TTC549 (cell line): ENCODE results near the gene COL13A1.

Source experiments
- FAIRE-seq: peaks from 2 replicates; lab custom pipeline; 2012; peaks lifted over from hg19 to GRCh38; lab: Jason Lieb, UNC

The COL13A1 gene

DNA sequence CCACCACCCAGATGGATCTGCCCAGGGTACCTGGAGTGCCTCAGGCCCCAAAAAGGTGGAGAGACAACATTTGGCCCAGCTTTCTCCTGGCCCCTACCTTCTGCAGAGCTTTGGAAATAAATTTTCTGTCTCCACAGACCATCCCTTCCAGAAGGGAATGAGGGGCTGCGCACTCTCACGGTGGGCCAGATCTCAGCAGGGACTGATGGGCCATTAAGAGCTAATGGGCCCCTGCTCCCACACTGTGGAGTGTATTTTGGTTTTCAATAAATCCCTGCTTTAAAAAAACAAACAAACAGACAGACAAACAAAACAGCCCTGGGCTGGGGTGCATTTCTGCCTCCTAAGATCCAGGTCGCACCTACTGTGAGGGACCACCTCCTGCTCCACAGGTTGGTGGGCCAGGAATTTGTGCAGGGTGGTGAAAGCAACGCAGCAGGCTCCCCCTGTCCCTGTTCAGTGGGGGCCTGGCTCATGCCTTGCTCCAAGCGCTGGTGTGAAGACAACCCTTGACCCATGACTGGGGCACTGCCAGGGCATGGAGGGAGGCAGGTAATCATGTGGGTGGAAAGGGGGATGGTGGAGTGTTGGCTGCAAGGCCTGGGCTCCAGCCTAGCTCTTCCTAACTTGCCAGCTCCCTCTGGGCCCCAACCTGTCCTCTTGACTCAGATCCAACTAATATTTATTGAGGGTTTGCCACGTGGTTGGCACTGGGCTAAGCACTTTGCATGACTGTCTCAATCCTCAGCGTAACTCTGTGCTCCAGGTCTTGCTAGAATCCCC, 88.5 kb downstream of the COL13A1 start:
- no peak for FAIRE-seq

DNA sequence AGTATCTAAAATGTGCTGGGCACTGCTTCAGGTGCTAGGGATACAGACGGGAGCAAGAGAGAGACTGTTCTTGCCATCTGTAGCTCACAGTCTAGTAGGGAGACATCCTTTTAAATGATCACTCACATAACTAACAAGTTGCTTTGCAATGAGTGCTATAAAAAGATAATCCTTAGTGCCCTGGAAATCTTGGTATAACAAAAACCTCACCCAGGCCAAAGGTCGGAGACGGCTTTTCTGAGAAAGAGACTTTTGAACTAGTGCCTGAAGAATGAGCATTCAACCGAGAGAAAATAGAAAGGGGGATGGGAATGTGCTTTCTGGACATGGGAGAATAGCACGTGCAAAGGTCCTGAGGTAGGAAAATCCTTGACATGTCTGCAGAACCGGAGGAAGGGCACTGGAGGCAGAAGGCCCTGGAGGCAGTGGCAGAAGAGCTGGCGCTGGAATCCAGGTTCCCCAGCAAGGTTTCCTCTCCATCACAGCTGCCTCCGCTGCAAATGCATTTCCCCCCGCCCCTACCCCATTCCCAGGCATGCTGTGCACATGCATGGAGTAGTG, 89.4 kb downstream of the COL13A1 start:
- no peak for FAIRE-seq

DNA sequence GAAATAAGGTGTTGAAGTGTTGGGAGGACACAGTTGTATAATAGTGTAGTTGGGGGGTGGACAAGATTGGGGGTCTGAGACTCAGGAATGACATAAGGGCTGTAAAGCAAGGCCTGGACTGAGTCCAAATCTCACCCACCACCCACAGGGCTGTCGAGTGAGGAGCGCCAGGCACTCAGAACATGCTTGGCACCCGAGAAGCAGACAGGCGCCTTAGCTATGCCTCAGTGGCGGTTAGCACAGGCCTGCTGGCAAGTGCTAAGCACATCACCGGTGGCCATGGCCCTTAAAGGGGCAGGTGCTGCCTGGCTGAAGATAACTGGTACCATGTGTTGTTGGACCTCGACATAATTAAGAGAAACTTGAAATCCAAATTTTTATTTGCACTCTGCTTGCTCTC, 90.7 kb downstream of the COL13A1 start:
- no peak for FAIRE-seq

DNA sequence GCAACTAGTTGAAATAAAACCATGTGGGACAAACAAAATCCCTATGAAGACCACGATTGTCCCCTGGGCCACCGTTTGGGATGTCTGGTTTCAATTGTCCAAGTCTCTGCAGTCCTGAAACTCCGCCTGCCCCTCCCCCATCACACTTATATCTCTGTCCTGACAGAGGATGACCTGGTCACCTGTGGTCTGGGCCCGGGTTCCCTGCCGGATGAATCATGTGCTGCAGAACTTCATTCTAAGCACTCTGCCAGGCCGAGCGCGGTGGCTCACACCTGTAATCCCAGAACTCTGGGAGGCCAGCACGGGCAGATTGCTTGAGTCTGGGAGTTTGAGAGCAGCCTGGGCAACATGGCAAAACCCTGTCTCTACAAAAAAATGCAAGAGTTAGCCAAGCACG, 91.1 kb downstream of the COL13A1 start:
- FAIRE-seq: no peak

DNA sequence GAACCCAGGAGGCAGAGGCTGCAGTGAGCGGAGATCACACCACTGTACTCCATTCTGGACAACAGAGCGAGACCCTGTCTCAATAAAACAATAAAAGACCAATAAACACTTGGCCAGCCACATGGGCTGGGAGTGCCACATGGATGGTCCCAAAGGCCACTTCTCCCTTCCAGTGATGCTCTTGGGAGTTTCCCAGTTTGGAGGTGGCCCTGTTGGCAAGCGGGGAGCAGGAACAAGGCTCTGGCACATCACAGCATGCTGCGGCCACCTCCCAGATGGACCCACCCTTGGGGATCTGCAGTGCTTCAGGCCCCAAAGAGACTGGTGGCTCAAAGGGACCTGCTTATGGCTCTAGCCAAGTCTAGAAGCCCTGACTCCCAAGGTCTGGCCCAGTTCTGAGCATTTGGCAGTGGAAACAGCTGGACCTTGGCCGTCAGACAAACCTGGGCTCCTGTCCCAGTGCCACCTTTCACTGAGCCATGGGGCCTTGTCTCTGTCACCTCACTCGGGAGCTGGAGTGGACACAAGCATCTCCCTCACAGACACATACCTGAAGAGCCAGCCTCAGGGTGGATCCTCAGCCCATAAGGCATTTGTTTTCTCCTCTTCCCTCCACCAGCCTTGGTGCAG, 91.7 kb downstream of the COL13A1 start:
- no peak for FAIRE-seq

DNA sequence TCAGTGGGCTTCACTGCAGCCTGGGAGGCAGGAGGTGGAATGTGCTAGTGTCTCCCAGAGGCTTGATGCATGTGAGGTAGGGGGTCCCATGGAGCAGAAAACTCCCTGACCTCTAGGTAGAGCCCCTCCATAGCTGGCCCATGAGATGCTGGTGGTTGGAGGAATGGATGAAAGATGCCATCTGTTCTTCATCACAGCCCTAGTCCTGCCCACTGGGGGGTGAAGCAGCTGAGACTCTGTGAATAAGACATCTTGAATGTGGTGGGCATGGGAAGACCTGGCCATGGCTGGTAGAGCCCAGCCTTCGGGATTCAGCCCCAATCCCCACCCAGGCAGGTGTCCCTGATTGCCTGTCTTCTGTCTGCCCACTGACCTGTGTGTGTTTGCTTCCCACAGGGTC, 92.5 kb downstream of the COL13A1 start:
- no peak for FAIRE-seq

DNA sequence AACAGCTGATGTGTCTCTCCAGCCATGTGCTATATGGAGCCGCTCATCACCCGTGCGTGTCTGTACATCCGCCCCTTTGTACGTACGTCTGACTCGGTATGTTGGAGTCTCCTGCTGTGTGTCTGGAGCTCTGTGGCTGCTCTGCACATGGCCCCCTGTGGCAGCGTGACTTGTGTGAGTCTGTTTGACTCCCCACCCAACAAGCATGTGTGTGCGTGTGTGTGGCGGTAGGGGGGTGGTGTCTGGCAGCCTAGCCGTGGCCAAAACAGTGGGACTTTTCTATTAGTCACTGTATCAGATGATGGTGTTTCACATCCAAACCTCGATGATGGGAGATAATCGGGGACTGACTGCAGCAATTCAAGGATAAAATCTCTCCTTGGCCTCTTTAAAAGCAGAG, 94.1 kb downstream of the COL13A1 start:
- no peak for FAIRE-seq

DNA sequence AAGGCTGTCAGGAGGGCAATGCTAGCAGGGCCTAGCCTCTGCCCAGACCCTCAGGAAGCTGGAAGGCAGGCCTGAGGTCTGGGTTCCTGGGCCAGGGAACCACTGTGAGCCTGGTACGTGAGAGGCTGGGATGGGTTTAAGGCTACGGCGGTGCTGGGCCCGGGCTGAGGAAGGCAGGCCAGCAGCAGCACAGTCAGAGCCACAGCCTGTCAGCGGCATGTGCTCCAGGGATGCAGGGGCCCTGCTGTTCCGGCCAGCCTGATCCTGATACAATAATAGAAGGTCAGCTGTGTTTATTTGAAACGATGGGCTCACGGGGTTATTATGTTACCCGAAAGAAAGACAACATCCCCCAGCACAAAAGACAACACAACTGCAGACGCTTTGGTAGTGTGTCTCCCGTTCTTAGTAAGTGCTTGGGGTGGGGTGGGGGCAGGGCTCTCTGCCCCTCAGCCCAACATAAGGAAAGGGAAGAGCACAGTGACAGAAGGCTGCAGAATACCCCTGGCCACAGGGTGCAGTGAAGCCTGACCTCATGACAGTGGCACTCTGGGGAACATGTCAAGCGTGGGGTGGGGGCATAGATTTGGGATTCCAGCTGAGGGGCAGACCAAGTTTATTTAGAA, 95.0 kb downstream of the COL13A1 start:
- no peak for FAIRE-seq

DNA sequence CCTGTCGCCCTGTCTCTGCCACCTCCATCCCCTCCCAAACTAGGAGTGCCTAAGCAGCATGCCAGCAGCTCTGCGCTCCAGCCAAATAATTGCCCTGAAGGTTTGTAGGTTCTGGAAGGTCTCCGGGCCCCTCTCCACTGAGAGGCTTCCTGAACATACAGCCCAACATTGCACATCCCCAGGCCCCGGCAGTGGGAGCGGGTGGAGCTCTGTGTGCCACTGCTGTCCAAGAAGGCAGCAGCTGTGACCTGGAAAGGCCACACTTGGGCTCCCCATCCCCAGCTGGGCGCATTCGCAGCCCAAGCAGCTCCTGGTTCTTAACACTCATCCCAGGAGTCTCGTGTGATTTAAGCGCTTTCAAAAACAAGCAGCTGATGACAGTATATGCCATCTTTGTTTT, 95.7 kb downstream of the COL13A1 start:
- no peak for FAIRE-seq

DNA sequence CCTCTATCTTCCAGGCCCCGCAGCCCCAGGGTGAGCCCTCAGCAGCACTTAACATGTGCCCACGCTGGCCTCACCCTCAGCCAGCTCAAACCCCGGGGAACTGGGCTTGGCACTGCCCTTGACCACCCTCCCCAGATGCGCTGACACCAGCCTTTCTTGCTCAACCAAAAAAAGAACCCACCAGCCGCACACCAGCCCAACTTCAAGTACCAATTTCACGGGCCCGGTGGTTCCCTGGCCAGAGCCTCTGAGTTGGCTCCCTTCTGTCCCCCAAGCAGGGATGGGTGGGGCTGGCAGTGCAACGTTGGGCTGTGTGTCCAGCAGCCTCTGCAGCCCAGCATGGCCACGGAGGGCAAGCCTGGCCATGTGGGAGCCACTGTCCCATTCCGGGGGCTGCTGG, 96.3 kb downstream of the COL13A1 start:
- no peak for FAIRE-seq

DNA sequence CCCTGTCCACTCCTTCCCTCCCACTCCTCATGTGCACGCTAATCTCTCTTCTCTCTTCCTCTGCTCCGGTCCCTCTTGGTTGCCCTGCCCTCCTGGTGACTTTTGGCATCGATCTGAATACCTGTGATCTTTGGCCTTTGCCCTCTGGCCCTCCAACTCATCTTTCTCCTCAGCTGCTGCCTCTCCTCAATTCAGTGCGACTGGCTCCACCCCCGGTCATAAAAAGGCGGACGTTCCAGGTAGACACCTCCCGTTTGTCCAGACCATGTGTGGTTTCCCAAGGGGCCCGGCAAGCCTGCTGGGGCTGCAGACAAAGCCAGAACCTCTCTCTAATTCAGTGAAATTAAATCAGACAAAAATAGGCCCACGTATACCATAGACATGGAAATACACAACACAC, 96.8 kb downstream of the COL13A1 start:
- FAIRE-seq: no peak

DNA sequence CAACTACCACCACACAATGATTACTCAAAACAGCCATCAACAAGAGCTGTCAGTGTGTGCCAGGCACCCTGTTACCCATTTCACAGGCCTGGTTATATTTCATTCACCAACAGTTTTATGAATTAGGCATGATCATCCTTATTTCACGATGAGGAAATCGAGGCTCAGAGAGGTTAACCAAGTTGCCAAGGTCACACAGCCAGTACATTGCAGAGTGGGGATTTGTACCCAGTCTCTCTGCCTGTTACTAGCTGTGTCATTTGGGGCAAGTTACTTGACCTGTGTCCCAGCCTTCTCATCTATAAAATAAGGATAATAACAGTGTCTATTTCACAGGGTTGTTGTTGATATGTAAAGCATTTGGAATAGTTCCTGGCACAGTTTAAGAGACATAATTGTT, 97.2 kb downstream of the COL13A1 start:
- FAIRE-seq: no peak

DNA sequence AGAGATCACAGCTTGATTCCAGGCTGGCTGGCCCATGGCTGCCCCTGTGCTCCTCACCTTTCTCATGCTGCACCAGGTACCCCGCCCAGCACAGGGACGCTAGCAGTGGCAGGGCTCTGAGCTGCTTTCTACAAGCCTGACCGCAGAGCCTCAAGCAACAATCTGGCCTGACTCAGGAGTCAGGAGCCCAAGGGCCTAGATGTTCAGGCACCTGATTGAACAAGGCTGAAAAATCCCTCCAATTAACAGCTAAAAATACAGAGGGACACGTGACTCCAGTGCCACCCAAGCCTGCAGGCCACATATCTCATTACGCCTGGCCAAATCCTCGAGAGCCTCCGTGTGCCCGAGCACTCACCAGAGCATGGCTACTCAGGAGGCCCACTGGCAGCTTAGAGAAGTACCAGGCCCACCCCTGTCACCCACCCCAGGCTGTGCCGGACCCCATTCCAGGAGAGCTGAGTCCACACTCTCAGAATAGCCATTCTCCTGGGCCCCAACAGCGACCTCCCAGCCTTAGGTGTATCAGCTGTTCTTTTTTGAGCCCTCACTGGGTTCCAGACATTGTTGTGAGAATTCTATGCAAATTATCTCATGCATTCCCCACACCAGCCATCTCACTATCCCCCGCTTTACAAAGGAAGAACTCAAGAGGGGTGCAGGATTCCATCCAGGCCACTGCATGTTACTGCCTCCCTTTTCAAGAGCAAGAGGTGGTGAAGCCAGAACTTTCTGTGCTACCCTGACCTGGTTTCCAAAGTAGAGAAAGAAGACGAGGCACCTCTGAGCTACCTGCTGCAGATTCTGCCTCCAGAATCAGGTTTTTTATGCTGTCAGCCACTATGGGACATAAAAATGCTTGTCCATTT, 98.3 kb downstream of the COL13A1 start:
- FAIRE-seq: no peak

DNA sequence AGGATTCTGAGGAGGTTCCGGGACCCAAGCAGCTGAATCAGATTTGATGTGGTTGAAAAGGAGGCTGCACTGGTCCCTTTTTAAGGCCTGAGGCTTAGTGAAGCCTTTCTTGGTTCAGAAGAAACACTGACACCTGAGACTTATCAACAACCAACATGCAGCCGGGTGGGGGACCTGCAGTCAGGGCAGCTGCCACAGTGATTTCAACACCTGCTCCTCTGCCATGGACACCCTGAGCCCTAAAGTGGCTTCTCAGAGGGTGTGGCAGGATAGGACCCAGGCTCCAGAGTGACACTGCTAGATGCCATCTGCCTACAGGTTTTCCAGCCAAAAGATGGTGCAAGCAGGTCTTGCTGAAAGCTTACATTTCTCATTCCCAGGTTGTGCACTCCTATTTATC, 99.3 kb downstream of the COL13A1 start:
- no peak for FAIRE-seq

DNA sequence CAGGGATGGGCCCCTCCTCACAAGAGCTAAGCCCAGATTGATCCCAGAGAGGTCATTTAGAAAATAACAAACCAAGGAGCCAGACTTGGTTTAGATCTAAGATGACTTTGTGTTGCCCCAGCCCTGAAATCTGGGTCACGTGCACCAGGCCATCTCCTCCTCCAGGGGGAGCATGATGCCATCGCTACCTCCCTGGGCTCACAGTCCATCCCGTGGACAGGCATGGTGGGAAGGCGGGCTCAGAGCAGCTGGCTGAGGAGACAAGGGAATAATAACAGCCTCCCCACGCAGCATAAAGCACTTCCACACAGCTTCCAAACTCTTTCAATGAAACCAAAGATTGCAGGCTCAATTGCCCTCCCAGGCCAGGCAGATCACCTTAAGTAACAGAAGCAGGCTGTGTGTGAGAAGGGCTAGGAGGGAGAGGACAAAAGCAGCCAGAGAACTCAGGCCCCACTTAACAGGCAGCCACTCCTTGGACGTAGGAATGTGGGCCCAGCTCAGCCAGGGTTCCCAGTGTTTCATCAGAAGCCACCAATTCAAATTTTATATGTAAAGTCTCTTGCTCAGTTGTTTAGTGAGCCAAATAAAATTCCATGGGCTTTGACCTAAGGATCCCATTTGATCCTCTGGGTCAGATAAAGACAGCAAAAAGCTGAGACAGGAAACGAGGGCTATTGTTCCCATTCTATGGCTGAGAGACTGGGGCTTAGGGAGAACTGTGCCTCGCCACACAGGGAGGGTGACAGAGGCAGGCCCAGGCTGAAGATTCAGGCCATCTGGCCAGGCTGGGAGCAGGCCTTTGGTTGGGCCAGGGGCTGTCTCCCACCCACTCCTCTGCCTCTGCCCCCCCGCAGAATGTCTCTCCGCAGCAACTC, 100.2 kb downstream of the COL13A1 start:
- FAIRE-seq: no peak

DNA sequence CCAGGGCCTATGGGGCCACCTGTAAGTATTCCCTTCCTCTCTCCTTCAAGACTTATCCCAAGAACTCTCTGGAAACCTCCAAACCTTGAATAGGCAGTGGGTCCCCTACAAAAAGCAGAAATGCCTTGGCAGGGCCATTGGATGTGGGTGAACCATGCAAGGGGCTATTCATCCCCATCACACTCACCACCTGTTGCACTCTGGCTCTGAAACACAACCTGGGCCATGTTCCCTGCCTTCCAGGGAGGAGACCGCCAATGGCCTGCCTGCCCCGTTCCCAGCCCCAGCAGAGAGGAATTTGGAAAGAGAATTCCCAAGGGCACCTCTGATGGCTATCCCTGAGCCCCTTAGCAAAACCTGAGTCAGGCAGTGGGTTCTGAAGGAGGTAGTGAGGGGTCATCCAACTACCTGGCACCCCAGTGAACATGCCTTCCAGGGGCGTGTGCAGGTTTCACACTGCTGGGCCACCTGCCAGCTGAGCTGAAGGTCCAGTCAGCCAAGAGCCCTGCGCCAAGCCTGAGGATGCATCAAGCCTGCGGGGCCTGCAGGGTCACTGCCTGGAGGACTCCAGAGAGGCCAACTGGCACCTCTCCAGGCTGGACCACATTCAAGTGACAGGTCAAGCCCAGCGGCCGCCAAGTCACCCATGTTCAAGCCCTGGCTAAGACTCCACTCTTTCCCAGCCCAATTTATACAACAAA, 101.3 kb downstream of the COL13A1 start:
- FAIRE-seq: no peak

DNA sequence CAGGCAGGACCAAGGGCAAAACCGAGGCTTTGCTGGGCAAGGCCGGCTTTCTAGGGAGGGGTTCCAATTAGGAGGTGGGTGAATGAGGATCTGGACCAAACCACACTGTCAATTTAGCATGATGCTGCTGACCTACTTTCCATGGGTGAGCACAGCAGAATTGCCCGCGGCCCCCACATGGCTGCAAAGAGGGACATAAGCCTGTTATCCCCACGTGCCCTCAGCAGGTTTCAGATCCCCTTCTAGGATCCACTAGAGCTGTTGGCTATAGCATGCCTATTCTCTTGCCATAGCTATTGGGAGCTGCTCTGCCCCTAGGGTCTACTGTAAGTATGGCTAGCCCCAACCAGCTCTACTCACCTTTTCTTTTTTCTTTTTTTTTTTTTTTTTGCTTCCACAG, 102.8 kb downstream of the COL13A1 start:
- no peak for FAIRE-seq

DNA sequence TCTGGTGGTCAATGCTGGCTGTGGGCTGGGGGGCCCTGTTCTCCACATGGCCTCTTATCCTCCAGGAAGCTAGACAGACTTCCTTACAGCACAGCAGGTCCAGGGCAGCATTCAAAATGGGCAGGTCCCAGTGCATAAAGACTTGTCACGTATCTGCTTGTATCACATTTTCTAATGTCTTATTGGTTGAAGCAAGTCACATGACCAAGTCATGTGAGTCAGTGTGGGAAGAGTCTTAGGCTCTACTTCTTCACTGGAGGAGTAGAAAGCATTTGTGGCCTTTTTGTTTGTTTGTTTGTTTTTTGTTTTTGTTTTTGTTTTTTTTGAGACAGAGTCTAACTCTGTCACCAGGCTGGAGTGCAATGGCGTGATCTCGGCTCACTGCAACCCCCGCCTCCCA, 104.7 kb downstream of the COL13A1 start:
- FAIRE-seq: no peak

DNA sequence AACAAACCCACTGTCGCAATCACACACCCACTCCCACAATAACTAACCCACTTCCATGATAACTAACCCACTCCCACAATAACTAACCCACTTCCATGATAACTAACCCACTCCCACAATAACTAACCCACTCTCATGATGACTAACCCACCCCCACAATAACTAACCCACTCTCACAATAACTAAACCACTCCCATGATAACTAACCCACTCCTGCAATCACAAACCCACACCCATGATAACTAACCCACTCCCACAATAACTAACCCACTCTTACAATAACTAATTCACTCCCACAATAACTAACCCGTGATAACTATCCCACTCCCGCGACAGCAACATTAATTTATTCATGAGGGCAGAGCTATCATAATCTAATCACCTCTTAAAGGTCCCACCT, 105.8 kb downstream of the COL13A1 start:
- no peak for FAIRE-seq

DNA sequence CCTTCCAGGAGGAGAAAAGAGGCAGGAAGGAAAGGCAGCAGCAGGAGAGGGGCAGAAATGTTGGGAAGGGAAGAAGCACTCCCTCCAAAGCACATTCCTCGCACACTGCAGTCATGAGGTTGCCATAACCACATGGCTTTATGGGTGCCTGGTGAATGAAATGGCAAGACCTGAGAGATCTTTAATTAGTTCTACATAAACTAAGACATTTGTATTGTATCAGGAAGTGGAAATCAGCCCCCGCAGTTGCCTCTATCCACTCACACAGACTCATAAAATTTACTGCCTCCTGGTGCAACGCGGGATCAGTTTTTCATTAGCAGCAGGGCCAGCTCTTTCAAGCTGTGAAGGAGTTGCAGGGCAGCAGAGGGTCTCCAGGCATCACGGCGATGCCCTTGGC, 106.4 kb downstream of the COL13A1 start:
- no peak for FAIRE-seq

DNA sequence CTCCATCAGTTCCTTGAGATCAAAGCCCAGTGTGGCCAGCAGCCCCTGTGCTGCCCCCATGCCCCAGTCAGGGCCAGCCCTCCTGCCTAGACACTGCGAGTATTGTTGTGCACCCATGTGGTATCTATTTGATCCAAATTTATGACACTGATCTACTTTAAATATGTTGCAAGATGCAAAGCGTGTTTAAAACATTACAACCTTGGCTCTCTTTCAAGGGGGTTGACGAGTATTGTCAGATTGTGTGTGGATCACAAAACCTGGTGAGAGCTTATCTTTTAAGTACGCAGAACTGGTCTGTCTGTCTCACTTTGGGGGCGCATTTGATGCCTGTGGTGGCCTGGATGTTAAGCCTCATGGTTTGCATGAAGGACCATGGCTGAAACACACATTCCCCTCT, 108.9 kb downstream of the COL13A1 start:
- no peak for FAIRE-seq
